ENCODE measurements around the gene ARHGAP8.

Gene ARHGAP8

DNA sequence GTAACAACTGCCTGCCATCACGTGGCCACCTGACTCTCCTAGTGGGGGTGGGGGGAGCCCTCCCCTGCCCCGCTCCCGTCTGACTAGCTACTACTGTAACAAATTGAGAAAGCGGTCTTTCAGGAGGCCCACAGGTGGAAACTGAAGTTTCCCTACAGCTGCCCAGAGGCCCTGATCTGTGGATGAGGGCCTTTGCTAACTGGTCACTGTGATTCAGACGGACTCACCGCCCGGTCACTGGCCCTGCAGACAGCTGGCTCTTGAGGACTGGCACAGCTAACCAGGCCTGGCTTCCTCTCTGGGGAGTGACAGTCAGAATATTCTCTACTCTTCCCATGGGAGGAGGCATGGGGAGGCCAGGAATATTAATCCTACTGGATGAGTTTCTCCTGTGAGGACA lies 116.8 kb downstream of the ARHGAP8 start:
- TF ChIP-seq, protein P1, sequence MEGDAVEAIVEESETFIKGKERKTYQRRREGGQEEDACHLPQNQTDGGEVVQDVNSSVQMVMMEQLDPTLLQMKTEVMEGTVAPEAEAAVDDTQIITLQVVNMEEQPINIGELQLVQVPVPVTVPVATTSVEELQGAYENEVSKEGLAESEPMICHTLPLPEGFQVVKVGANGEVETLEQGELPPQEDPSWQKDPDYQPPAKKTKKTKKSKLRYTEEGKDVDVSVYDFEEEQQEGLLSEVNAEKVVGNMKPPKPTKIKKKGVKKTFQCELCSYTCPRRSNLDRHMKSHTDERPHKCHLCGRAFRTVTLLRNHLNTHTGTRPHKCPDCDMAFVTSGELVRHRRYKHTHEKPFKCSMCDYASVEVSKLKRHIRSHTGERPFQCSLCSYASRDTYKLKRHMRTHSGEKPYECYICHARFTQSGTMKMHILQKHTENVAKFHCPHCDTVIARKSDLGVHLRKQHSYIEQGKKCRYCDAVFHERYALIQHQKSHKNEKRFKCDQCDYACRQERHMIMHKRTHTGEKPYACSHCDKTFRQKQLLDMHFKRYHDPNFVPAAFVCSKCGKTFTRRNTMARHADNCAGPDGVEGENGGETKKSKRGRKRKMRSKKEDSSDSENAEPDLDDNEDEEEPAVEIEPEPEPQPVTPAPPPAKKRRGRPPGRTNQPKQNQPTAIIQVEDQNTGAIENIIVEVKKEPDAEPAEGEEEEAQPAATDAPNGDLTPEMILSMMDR (IDR thresholded peaks at IDR 0.05), result no peak

DNA sequence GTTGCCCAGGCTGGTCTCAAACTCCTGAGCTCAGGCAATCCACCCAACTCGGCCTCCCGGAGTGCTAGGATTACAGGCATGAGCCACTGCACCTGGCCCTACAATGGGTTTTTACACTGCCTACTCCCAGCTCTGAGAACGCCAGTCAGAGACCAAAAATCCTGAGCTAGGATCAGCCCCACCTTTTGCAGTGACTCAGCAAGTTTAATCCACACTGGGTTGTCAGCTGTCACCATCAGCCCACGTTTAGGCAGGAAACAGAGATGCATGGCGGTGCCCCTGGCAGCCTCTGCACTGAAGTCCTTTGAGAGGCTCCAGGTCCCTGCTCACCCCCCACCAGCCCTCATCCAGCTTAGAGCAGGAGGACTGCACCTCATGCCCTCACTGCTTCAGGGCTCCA lies 117.6 kb downstream of the ARHGAP8 start:
- no peak overlapping the region for H3K4me3 ChIP-seq
- TF ChIP-seq, protein P1 (IDR thresholded peaks at IDR 0.05), result no peak
- H3K27ac ChIP-seq, result no peak overlapping the region
- no peak for DNase-seq (ENCODE audit: low spot score)

More for the DNA sequence above, 116.8 kb downstream of the ARHGAP8 start:
- Histone ChIP-seq H3K4me3 (no peak overlapping the region), H3K27ac (no peak overlapping the region)
- no peak for DNase-seq (ENCODE audit: low spot score)

DNA sequence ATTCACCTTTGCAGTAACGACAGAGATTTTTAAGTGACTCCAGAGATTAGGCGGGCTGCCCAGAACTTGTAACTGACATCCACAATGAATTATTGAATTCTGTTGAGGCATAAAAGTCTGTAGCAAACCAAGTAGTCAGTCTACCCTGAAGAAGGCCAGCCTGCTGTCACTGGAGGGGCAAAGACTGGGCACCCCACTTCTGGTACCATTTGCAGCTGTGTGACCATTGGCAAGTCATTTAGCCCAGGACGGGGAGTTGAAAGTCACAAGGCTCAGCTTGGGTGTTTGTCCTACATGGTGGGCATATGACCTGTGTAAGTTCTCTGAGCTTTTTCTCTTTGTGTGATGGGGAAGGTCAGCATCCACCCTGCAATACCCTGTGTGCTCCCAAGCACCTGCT lies 119.4 kb downstream of the ARHGAP8 start:
- no peak overlapping the region for H3K27ac ChIP-seq
- DNase-seq (ENCODE audit: low spot score), result no peak
- TF ChIP-seq, protein P1 (IDR thresholded peaks at IDR 0.05), result no peak
- no peak overlapping the region for H3K4me3 ChIP-seq

DNA sequence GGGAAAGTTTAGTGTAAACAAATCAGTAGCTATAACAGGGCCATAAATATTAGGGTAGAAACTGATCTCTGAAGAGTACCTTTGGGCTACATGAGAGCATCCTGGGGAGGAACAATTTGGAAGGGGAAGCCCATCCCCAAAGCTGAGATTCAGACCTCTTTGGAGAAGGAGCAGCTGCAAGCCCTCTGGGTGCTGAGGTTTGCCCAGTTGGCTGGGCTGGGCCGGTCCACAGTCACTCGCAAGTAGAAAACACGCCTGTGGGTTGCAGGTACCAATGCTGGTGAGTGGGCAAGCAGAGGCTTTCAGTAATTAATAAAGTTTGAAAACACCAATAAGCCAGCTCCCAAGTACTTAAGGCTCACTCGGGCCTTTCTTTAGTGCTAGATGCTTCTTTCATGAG lies 124.5 kb downstream of the ARHGAP8 start:
- no peak for DNase-seq (ENCODE audit: low spot score)
- no peak overlapping the region for H3K27ac ChIP-seq
- TF ChIP-seq, protein P1 (IDR thresholded peaks at IDR 0.05), result no peak
- H3K4me3 ChIP-seq, result no peak overlapping the region

DNA sequence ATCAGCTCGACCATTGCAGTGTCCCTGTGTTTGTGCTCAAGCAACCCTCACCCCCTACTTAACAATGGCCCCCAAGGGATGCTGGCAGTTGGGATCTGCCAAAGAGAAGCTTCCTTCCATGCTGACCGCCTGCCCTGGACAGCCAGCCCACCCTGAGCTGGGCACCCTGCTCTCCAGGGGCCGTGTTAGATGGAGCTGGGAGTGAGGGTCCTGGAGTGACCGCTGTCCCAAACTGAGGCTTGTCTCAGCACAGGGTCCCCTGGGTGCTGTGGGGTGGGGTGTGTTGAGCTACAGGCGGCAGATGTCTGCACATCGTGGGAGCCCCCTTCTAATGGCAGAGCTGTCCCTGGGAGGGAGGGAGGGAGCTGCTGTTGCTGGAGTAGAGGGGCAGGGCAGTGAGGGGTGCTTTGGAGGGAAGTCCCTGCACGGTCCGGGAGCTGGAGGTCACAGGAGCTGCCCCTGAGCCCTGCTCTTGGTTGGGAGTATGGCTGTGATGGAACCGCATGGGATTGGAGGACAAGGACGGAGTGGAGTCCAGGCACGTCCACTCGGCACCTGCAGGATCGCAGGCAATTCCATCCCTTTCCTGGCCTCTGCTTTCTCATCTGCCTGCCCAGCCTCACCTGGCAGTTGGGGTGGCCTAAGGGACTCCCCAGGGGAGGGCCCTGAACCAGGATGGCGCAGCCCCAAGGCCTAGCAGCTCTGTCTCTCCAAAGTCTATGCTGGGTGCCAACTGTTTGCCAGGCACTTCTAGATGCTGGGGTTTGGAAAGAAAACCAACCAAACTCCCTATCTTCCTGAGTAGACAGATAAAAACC lies 126.3 kb downstream of the ARHGAP8 start:
- TF ChIP-seq, protein P1 (IDR thresholded peaks at IDR 0.05), result no peak
- Histone ChIP-seq H3K27ac (no peak overlapping the region), H3K4me3 (no peak overlapping the region)
- no peak for DNase-seq (ENCODE audit: low spot score)

DNA sequence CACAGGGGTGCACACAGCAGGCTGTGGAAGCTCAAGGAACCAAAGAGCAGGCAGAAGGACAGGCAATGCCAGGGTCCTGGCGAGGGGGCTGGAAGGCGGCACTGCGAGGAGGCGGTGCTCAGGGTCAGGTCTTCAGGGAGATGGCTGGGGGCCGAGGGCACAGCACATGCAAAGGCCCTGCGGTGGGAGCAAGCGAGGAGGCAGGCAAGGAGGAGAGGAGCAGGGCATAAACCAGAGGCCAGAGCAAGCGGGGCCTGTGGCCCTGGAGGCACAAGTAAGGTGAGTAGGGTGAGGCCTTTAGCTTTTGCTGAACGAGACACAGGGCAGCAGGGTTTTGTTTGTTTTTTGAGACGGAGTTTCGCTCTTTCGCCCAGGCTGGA lies 126.9 kb downstream of the ARHGAP8 start:
- TF ChIP-seq, protein P1 (IDR thresholded peaks at IDR 0.05), result no peak
- Histone ChIP-seq H3K27ac (no peak overlapping the region), H3K4me3 (no peak overlapping the region)
- peak; percentile 33 for DNase-seq (ENCODE audit: low spot score)

DNA sequence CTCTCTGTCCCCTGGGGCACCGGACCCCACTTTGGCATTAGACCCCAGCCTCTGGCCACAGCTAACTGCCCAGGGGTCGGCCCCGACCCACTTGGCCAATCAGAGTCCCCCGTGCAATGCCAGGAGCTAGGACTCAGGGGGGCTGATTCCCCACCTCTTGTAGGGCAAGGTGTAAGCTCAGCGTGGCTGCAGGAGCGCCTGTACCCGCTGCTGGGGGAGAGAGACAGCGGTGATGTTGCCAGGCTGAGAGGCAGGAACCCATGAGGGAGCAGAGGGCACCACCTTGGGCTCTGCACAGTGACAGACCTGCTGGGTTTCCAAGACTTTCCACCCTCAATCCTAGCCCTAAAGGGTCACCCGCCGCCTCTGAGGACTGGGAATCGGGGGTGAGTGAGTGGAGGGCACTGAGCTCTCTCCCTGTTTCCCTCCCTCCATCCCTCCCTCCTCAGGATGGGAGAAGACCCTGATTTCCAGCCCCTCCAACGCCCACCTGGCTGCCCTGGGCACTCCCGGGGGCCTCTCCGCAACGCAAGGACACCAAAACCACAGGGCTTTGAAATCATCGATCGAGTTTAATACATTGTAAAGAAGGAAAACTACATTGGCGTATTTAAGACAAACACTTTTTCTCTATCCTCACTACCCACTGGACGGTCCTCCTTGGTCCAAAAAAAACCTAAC lies 128.4 kb downstream of the ARHGAP8 start:
- TF ChIP-seq, protein P1 (IDR thresholded peaks at IDR 0.05), result no peak
- Histone ChIP-seq H3K4me3 (no peak overlapping the region), H3K27ac (no peak overlapping the region)
- peak; percentile 55 for DNase-seq (ENCODE audit: low spot score)

All from coronary artery (tissue), 2 donors.